ENCODE data around the gene FAM20C. TPM values are rescaled to one million over a fixed set of nuclear protein-coding genes. Genes with fewer than 3 reads are reported as not detected.

The FAM20C gene
- total and polyA plus RNA-seq, 2 of the 8 experiments (the other 6 are each of a cell fraction or from before 2014, with no cell fraction given), result 9.5 to 34.8 TPM

GRCh38 chr7:268991-269390, 76.6 kb downstream of the FAM20C start:
- H2BK5ac ChIP-seq (ENCODE audit: low read depth, low read length), result no peak overlapping the region
- H3K9me3 ChIP-seq (ENCODE audit: insufficient read depth in 2 of 2, low read depth in 1 of 2, low read length in 1 of 2), result peaks cover 51 to 87% of the 10 kb centered on the region in 2 experiments
- WGBS, 2 experiments (ENCODE audit: extremely low coverage in 1 of 2, insufficient coverage in 1 of 2, insufficient read length in 1 of 2, insufficient replicate concordance in 2 of 2, low coverage in 1 of 2, low lambda C conversion rate in 2 of 2, missing lambda C conversion rate in 1 of 2), result 89% methylated on average over 12 of the region's 12 CpGs; no CpG with 5 or more reads in 1 of the 2 experiments
- H3K27me3 ChIP-seq (replicated peaks in 1 of 4; ENCODE audit: control insufficient read depth in 3 of 4, extremely low read depth in 1 of 4, insufficient read depth in 3 of 4, low read length in 3 of 4), result no peaks in the 10 kb centered on the region; a peak in 1 of 7 replicates
- FAIRE-seq (no peak), DNase-seq (ENCODE audit: low read depth in 1 of 2, low spot score in 2 of 2) (no peak)
- no peaks in the 10 kb centered on the region for H3K79me1 ChIP-seq (ENCODE audit: low read depth, low read length)
- H3K23me2 ChIP-seq (ENCODE audit: low read depth, low read length), result no peaks in the 10 kb centered on the region
- H3K4me3 ChIP-seq (ENCODE audit: extremely low read depth in 1 of 4, insufficient read depth in 2 of 4, low read depth in 3 of 4, low read length in 4 of 4), result no peak overlapping the region
- H4K91ac ChIP-seq (replicated peaks; ENCODE audit: insufficient read length, low read length), result no peak overlapping the region
- no peaks in the 10 kb centered on the region for H3K36me3 ChIP-seq (ENCODE audit: control insufficient read depth in 2 of 4, insufficient read depth in 4 of 4, low read length in 3 of 4)
- no peaks in the 10 kb centered on the region for H3K79me2 ChIP-seq (ENCODE audit: control insufficient read depth in 1 of 2, insufficient read depth in 2 of 2, low read length in 2 of 2)
- no peak overlapping the region for H3K23ac ChIP-seq (ENCODE audit: insufficient read length)
- H3K56ac ChIP-seq (replicated peaks; ENCODE audit: insufficient read length, low read depth, low read length), result no peak overlapping the region
- H3K9ac ChIP-seq (replicated peaks in 1 of 4; ENCODE audit: extremely low read depth in 1 of 4, low read depth in 3 of 4, low read length in 3 of 4), result no peak overlapping the region
- H2AK5ac ChIP-seq (ENCODE audit: low read depth, low read length), result no peak overlapping the region
- H2AFZ ChIP-seq (ENCODE audit: low read length), result no peak overlapping the region
- ChIA-PET POLR2A (ENCODE audit: partially characterized antibody) (no interaction called here), CTCF (ENCODE audit: partially characterized antibody) (interaction anchor here (1.2 kb wide), 1 partner anchor 25 kb away, joined by 3 read pairs; no protein-coding TSS in a partner anchor)
- H3K4me2 ChIP-seq (ENCODE audit: insufficient read depth in 1 of 2, low read depth in 2 of 2, low read length in 2 of 2), result no peak overlapping the region
- no peak overlapping the region for H2BK12ac ChIP-seq (ENCODE audit: low read depth, low read length)
- no peak overlapping the region for H4K8ac ChIP-seq (ENCODE audit: extremely low read depth, insufficient read depth, low read length)
- H4K5ac ChIP-seq (ENCODE audit: insufficient read length, low read depth, low read length), result no peak overlapping the region
- H3K4ac ChIP-seq (replicated peaks; ENCODE audit: insufficient read length, low read depth, low read length), result no peak overlapping the region
- no peak overlapping the region for H2BK20ac ChIP-seq (ENCODE audit: low read length)
- no peak overlapping the region for H2BK15ac ChIP-seq (ENCODE audit: low read length)
- H3K14ac ChIP-seq (ENCODE audit: insufficient read length), result no peak overlapping the region
- no peak overlapping the region for H2BK120ac ChIP-seq (replicated peaks; ENCODE audit: low read depth, low read length)
- no peak overlapping the region for H3K27ac ChIP-seq (ENCODE audit: low read depth, low read length)
- no peaks in the 10 kb centered on the region for H3K4me1 ChIP-seq (replicated peaks in 1 of 4; ENCODE audit: control insufficient read depth in 3 of 4, insufficient read depth in 4 of 4, low read length in 3 of 4)
- no peak overlapping the region for H3K18ac ChIP-seq (ENCODE audit: extremely low read depth, low read length)
- no peaks in the 10 kb centered on the region for H4K20me1 ChIP-seq (replicated peaks in 1 of 2; ENCODE audit: control insufficient read depth in 1 of 2, insufficient read depth in 2 of 2, low read length in 2 of 2)
- TF ChIP-seq SIRT6 (IDR thresholded peaks at IDR 0.05; ENCODE audit: low read length), result no peak
- no peak for TF ChIP-seq HDAC2 (IDR thresholded peaks at IDR 0.05; ENCODE audit: borderline replicate concordance in 1 of 2, low read depth in 2 of 2, low read length in 2 of 2)
- TF ChIP-seq HDAC6 (IDR thresholded peaks at IDR 0.05; ENCODE audit: low read depth, low read length), result no peak
- TF ChIP-seq MAFK (IDR thresholded peaks at IDR 0.05; ENCODE audit: low read depth, low read length), result no peak
- no peak for TF ChIP-seq TBP (IDR thresholded peaks at IDR 0.05; ENCODE audit: low read depth, low read length)
- no peak for TF ChIP-seq SP2 (IDR thresholded peaks at IDR 0.05; ENCODE audit: low read length)
- no peak for TF ChIP-seq KDM1A (IDR thresholded peaks at IDR 0.05; ENCODE audit: borderline replicate concordance, low read length)
- TF ChIP-seq SIN3A (conservative IDR thresholded peaks at IDR 0.05 in 1 of 2, IDR thresholded peaks at IDR 0.05 in 1 of 2; ENCODE audit: low read depth in 1 of 2, low read length in 2 of 2), result no peak
- no peak for TF ChIP-seq TCF12 (IDR thresholded peaks at IDR 0.05; ENCODE audit: low read depth, low read length)
- TF ChIP-seq GTF2F1 (IDR thresholded peaks at IDR 0.05; ENCODE audit: borderline replicate concordance, low read depth, low read length), result no peak
- no peak for TF ChIP-seq MAX (IDR thresholded peaks at IDR 0.05)
- TF ChIP-seq CHD1 (IDR thresholded peaks at IDR 0.05; ENCODE audit: low read depth, low read length), result no peak
- no peak for TF ChIP-seq BACH1 (IDR thresholded peaks at IDR 0.05; ENCODE audit: low read length)
- TF ChIP-seq KDM4A (IDR thresholded peaks at IDR 0.05; ENCODE audit: low read depth, low read length, severe bottlenecking), result no peak
- TF ChIP-seq JUN (IDR thresholded peaks at IDR 0.05; ENCODE audit: low read depth, low read length), result no peak
- TF ChIP-seq CREB1 (IDR thresholded peaks at IDR 0.05), result no peak
